HepG2 (cell line): ENCODE results near the gene PLGRKT. TPM values are rescaled to one million over a fixed set of nuclear protein-coding genes. Genes with fewer than 3 reads are reported as not detected.
A peak's percentile ranks its signal among the peaks of the same experiment; 100 is the strongest.

Source experiments
- ATAC-seq: fragments of 200-7000 bp; cut with Tn5 transposase; 3 replicates; pipeline ENCODE4 v1.9.1; 2020; ENCODE audit warnings: mild to moderate bottlenecking, moderate library complexity
- BruUV-seq: library from RNA; stranded (reverse); fragments of 400-500 nt; replicated peaks from 2 replicates; lab custom pipeline; 2021; lab: Mats Ljungman, UMichigan
- CTCF ChIA-PET: fragments of 300-600 bp; formaldehyde crosslinking; extraction: SDS; loops from one replicate; lab custom pipeline; 2021; ENCODE audit warnings: low total read pairs, inconsistent platforms, low intra/inter-chr PET ratio; lab: Yijun Ruan, JAX
- POLR2A ChIA-PET: fragments of 350-600 bp; sonication (Branson Sonifier 250); formaldehyde crosslinking; loops from one replicate; lab custom pipeline; 2020; ENCODE audit warnings: antibody characterized with exemption, inconsistent platforms; lab: Yijun Ruan, JAX
- DNase-seq: peaks from one replicate; pipeline ENCODE4 v3.0.0-alpha.2; 2015; ENCODE audit warnings: low spot score
- FAIRE-seq: peaks from 3 replicates; lab custom pipeline; 2011; peaks lifted over from hg19 to GRCh38; lab: Jason Lieb, UNC
- H2AFZ ChIP-seq: one replicate; pipeline ENCODE4 v1.6.1; 2011; ENCODE audit warnings: low read length, inconsistent platforms
- H3K27ac ChIP-seq: fragments of 300-600 bp; 3 replicates; pipeline ENCODE4 v1.8.0; 2011; ENCODE audit warnings: mixed run types, mild to moderate bottlenecking, mixed read lengths, low read length, inconsistent platforms; ENCODE audit not compliant: insufficient read depth; ENCODE audit errors: extremely low read length
- H3K27me3 ChIP-seq, 2 experiments: fragments of 200-600 bp in 1 of 2; 2 replicates in 1 of 2; 3 replicates in 1 of 2; pipeline versions ENCODE4 v1.6.0 to v1.8.0; 2011; ENCODE audit warnings: low read length in 2 of 2, mild to moderate bottlenecking in 2 of 2, moderate library complexity in 2 of 2, inconsistent platforms in 1 of 2; ENCODE audit not compliant: insufficient read depth in 2 of 2, control insufficient read depth in 1 of 2
- H3K36me3 ChIP-seq, 2 experiments: fragments of 200-600 bp in 1 of 2; replicated peaks in 1 of 2; 2 replicates in 1 of 2; 3 replicates in 1 of 2; pipeline versions ENCODE4 v1.5.1 to v1.8.0; 2011; ENCODE audit warnings: low read length in 2 of 2, inconsistent platforms in 1 of 2; ENCODE audit not compliant: insufficient read depth in 2 of 2, control insufficient read depth in 1 of 2
- H3K4me1 ChIP-seq: 2 replicates; pipeline ENCODE4 v1.5.1; 2012; ENCODE audit warnings: low read length, inconsistent platforms; ENCODE audit not compliant: insufficient read depth
- H3K4me2 ChIP-seq: 2 replicates; pipeline ENCODE4 v1.6.0; 2011; ENCODE audit warnings: low read depth, low read length, inconsistent platforms
- H3K4me3 ChIP-seq, 3 experiments: fragments of 200-600 bp in 1 of 3; sonication (generic), shearing (Covaris generic) in 1 of 3; replicated peaks in 1 of 3; 2 replicates each; pipeline ENCODE4 v1.5.1; 2011 to 2016; ENCODE audit warnings: low read length in 3 of 3, inconsistent platforms in 2 of 3, low read depth in 2 of 3, mild to moderate bottlenecking in 2 of 3, control low read depth in 1 of 3, mixed read lengths in 1 of 3; ENCODE audit not compliant: insufficient read depth in 1 of 3
- H3K79me2 ChIP-seq: one replicate; pipeline ENCODE4 v1.6.1; 2011; ENCODE audit warnings: low read length, inconsistent platforms; ENCODE audit not compliant: insufficient read depth
- H3K9ac ChIP-seq: 2 replicates; pipeline ENCODE4 v1.6.0; 2011; ENCODE audit warnings: mild to moderate bottlenecking, low read depth, low read length, inconsistent platforms; ENCODE audit not compliant: insufficient read depth
- H3K9me3 ChIP-seq: 2 replicates; pipeline ENCODE4 v1.5.1; 2012; ENCODE audit warnings: mild to moderate bottlenecking, low read length
- H4K20me1 ChIP-seq: 2 replicates; pipeline ENCODE4 v1.6.0; 2011; ENCODE audit warnings: inconsistent platforms, mild to moderate bottlenecking, low read length, moderate library complexity; ENCODE audit not compliant: insufficient read depth
- CHD2 ChIP-seq: IDR thresholded peaks from 2 replicates; pipeline ENCODE4 v1.6.1; 2011; ENCODE audit warnings: low read depth, low read length, improper control_type of control experiment
- ESRRA ChIP-seq: sonication (generic); formaldehyde crosslinking; IDR thresholded peaks from 2 replicates; pipeline ENCODE4 v1.5.1; 2020; ENCODE audit warnings: mild to moderate bottlenecking, low read depth, missing genetic modification reagents
- HOXA5 ChIP-seq: sonication (generic); formaldehyde crosslinking; IDR thresholded peaks from 2 replicates; pipeline ENCODE4 v1.4.0; 2020; ENCODE audit warnings: missing genetic modification reagents
- RBAK ChIP-seq: sonication (generic); formaldehyde crosslinking; IDR thresholded peaks from 2 replicates; pipeline ENCODE4 v1.5.1; 2020; ENCODE audit warnings: mild to moderate bottlenecking, missing genetic modification reagents
- TARDBP ChIP-seq: sonication (generic); formaldehyde crosslinking; IDR thresholded peaks from 2 replicates; pipeline ENCODE4 v1.8.0; 2022; ENCODE audit warnings: mild to moderate bottlenecking, missing genetic modification reagents
- WGBS: methylation state at CpG from one replicate; pipeline ENCODE4 v1.1.6; 2017; ENCODE audit warnings: low lambda C conversion rate; 5-methylcytosine and 5-hydroxymethylcytosine counted together
- in situ Hi-C: cut with HindIII; loops from 2 replicates; pipeline ENCODE4 v1.10.0; 2017; ENCODE audit warnings: low pct_unique_long_range_greater_than_20kb; ENCODE audit not compliant: extremely low pct_ligation_motif_present
- intact Hi-C: fragments of 100-400 bp; cut with micrococcal nuclease; formaldehyde crosslinking; loops from one replicate; pipeline ENCODE4 v1.10.0; 2022; ENCODE audit not compliant: unreplicated experiment
- polyA plus RNA-seq, 8 experiments: library from polyadenylated mRNA; depleted of rRNA in 3 of 8; stranded (reverse) in 7 of 8; unstranded in 1 of 8; fragments of >200 nt; fragmentation: Illumina TruSeq in 4 of 8; extraction: Trizol in 4 of 8; gene quantifications; 2 replicates each; pipeline versions ENCODE4 v1.2.1 to v1.2.3, GENCODE V29; 2011 to 2016; ENCODE audit warnings: low read depth in 4 of 8, missing spikeins in 1 of 8, mixed read lengths in 1 of 8; ENCODE audit not compliant: insufficient read depth in 1 of 8
- total RNA-seq, 5 experiments: library from RNA; depleted of rRNA; stranded (reverse); fragments of >200 nt; fragmentation: Illumina TruSeq; extraction: Trizol; gene quantifications; 2 replicates each; pipeline ENCODE4 v1.2.3, GENCODE V29; 2016; ENCODE audit warnings: low read depth in 1 of 5
- TF ChIP-seq, protein P1 (sequence below): IDR thresholded peaks from 2 replicates; pipeline ENCODE4 v1.4.0; 2020; ENCODE audit warnings: mild to moderate bottlenecking, missing genetic modification reagents
- TF ChIP-seq, protein P2 (sequence below): sonication (generic); formaldehyde crosslinking; IDR thresholded peaks from 2 replicates; pipeline ENCODE4 v1.5.0; 2020; ENCODE audit warnings: missing genetic modification reagents, mild to moderate bottlenecking, borderline replicate concordance
- TF ChIP-seq, protein P3 (sequence below): sonication (generic); formaldehyde crosslinking; IDR thresholded peaks from 2 replicates; pipeline ENCODE4 v1.4.0; 2020; ENCODE audit warnings: missing genetic modification reagents
- TF ChIP-seq, protein P4 (sequence below): sonication (generic); formaldehyde crosslinking; IDR thresholded peaks from 2 replicates; pipeline ENCODE4 v1.4.0; 2020; ENCODE audit warnings: missing genetic modification reagents

Gene PLGRKT
- total and polyA plus RNA-seq, 2 of the 13 experiments (the other 11 are each of a cell fraction or from before 2014, with no cell fraction given), result 5.0 to 15.8 TPM

DNA sequence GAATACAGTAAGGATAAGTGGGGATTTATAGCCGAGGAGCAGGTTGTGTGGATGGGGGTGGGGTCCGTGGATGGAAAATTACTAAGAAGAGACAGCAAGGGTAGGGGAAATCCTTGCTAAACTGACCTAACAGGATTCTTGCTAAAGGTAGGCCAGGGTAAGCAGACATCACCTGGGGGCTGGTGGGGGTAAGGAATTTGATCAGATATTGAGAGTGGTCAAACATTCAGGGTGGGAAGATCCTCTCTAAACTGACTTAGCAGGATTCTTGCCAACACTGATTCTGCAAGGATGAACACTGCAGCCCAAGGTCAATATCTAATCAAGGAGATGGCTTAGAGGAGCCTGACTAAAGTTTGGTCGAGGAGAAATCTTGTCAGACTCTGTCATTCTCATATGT, 2.7 kb upstream of the PLGRKT start:
- H3K27me3 ChIP-seq, result no peaks in the 10 kb centered on the region; a peak in 1 of 5 replicates
- no peak overlapping the region for H3K27ac ChIP-seq
- no peak for ATAC-seq
- H2AFZ ChIP-seq, result no peak overlapping the region
- no peaks in the 10 kb centered on the region for H4K20me1 ChIP-seq
- in situ Hi-C loops, result loop anchor here (5.0 to 25.0 kb wide), 4 partner anchors 154 to 678 kb away; partner anchors contain the start of genes INSL6 and JAK2
- no peak for TF ChIP-seq CHD2
- TF ChIP-seq, protein P1, sequence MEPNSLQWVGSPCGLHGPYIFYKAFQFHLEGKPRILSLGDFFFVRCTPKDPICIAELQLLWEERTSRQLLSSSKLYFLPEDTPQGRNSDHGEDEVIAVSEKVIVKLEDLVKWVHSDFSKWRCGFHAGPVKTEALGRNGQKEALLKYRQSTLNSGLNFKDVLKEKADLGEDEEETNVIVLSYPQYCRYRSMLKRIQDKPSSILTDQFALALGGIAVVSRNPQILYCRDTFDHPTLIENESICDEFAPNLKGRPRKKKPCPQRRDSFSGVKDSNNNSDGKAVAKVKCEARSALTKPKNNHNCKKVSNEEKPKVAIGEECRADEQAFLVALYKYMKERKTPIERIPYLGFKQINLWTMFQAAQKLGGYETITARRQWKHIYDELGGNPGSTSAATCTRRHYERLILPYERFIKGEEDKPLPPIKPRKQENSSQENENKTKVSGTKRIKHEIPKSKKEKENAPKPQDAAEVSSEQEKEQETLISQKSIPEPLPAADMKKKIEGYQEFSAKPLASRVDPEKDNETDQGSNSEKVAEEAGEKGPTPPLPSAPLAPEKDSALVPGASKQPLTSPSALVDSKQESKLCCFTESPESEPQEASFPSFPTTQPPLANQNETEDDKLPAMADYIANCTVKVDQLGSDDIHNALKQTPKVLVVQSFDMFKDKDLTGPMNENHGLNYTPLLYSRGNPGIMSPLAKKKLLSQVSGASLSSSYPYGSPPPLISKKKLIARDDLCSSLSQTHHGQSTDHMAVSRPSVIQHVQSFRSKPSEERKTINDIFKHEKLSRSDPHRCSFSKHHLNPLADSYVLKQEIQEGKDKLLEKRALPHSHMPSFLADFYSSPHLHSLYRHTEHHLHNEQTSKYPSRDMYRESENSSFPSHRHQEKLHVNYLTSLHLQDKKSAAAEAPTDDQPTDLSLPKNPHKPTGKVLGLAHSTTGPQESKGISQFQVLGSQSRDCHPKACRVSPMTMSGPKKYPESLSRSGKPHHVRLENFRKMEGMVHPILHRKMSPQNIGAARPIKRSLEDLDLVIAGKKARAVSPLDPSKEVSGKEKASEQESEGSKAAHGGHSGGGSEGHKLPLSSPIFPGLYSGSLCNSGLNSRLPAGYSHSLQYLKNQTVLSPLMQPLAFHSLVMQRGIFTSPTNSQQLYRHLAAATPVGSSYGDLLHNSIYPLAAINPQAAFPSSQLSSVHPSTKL (CRISPR knock-in tag), result no peak
- no peak for TF ChIP-seq RBAK (CRISPR knock-in tag)
- TF ChIP-seq HOXA5 (CRISPR knock-in tag), result no peak
- TF ChIP-seq TARDBP (CRISPR knock-in tag), result no peak
- TF ChIP-seq ESRRA (CRISPR knock-in tag), result no peak
- TF ChIP-seq, protein P2, sequence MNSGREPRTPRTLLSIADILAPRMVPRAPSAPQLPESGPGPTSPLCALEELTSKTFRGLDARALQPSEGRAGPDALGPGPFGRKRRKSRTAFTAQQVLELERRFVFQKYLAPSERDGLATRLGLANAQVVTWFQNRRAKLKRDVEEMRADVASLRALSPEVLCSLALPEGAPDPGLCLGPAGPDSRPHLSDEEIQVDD (CRISPR knock-in tag), result no peak
- TF ChIP-seq, protein P3, sequence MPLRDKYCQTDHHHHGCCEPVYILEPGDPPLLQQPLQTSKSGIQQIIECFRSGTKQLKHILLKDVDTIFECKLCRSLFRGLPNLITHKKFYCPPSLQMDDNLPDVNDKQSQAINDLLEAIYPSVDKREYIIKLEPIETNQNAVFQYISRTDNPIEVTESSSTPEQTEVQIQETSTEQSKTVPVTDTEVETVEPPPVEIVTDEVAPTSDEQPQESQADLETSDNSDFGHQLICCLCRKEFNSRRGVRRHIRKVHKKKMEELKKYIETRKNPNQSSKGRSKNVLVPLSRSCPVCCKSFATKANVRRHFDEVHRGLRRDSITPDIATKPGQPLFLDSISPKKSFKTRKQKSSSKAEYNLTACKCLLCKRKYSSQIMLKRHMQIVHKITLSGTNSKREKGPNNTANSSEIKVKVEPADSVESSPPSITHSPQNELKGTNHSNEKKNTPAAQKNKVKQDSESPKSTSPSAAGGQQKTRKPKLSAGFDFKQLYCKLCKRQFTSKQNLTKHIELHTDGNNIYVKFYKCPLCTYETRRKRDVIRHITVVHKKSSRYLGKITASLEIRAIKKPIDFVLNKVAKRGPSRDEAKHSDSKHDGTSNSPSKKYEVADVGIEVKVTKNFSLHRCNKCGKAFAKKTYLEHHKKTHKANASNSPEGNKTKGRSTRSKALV (CRISPR knock-in tag), result no peak
- TF ChIP-seq, protein P4, sequence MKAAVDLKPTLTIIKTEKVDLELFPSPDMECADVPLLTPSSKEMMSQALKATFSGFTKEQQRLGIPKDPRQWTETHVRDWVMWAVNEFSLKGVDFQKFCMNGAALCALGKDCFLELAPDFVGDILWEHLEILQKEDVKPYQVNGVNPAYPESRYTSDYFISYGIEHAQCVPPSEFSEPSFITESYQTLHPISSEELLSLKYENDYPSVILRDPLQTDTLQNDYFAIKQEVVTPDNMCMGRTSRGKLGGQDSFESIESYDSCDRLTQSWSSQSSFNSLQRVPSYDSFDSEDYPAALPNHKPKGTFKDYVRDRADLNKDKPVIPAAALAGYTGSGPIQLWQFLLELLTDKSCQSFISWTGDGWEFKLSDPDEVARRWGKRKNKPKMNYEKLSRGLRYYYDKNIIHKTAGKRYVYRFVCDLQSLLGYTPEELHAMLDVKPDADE, result no peak
- TF ChIP-seq, all 625 proteins: peak for 0
- intact Hi-C loops, result no loop called here
- H3K79me2 ChIP-seq, result no peaks in the 10 kb centered on the region
- peak overlapping the region; percentile 30; the same call in 1 of the 2 replicates for H3K4me2 ChIP-seq
- H3K9me3 ChIP-seq, result no peaks in the 10 kb centered on the region
- H3K9ac ChIP-seq, result no peak overlapping the region
- no peaks in the 10 kb centered on the region for H3K36me3 ChIP-seq
- POLR2A ChIA-PET, result interaction anchor here (1.3 kb wide), 1 partner anchor 188 kb away, joined by 3 read pairs; the partner anchor contains the start of gene RIC1
- peaks cover 25% of the 10 kb centered on the region for H3K4me1 ChIP-seq
- CTCF ChIA-PET, result no interaction called here
- no peak for FAIRE-seq
- H3K4me3 ChIP-seq, result no peak overlapping the region
- no TSS peak for BruUV-seq
- no peak for DNase-seq
- 3% methylated on average over 3 of the region's 3 CpGs for WGBS
